ENCODE measurements around the gene OOSP1.
"Not testable (repeated sequence)": the region's sequence is repeated elsewhere in the genome, so short reads cannot be mapped to it uniquely, and the experiment has no call there.

The OOSP1 gene

DNA sequence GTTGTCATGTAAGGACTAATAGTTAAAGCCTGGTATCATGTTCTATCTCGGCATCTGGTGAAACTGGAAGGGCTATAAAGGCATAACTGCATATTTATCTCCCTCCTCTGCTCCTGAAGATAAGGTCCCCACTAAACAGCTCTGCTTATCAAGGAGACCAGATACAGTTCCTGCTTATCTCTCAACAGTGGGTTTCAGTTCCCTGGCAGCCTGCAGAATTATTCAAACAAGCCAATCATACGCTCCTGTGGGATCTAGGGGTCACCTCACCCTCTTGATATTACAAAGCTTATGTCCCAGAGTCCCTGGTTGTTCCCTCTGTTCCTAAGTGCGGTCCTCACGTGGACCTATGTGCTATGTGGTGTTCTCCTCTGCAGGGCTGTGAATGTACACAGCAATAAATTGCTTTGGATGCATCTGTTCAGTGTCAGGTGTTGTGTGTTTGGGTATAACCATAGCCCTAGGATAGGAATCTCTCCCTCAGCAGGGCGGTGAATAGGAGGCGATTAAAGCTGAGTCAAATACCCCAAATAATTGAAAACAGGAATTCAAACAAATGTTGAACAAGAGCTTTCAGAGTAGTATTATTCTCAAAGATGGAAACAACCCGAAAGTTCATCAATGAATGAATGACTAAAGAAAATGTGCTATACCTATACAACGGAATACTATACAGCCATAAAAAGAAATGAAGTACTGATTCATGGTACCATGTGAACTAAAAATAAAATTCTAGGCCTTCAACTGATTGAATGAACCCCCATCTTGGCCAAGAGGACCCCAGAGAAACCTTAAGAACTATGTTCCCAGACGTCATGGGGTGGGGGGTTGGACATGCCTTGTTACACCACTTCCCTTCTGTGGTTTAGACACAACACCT is 22.5 kb downstream of the OOSP1 start:
- no peak for DNase-seq (ENCODE audit: low read depth)

DNA sequence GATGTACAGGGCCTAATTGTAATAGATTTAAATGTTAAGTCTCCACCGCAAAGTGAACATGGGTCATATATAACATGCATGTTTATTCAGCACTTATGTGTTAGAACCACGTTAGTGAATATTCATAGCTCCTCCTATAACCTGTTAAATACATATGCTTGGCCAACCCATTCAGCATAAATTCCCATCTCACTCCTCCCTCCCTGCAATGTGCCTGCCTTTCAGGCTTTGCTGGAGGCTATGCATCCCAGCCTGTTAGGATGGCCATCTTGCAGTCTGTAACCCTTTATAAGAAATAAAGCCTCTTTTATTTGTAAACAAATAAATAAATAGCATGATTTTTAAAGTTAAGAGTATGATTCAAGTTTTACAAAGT is 23.9 kb downstream of the OOSP1 start:
- no peak for DNase-seq (ENCODE audit: low read depth)

- no peak for DNase-seq (ENCODE audit: low read depth)
Observed at GRCh38 chr11:59963733-59964132, 25.5 kb downstream of the OOSP1 start, which contains the start of gene OOSP4A. TSS of gene OOSP4A (plus strand) at chr11:59964033. CDS start at chr11:59964033, 0 bp downstream.

DNA sequence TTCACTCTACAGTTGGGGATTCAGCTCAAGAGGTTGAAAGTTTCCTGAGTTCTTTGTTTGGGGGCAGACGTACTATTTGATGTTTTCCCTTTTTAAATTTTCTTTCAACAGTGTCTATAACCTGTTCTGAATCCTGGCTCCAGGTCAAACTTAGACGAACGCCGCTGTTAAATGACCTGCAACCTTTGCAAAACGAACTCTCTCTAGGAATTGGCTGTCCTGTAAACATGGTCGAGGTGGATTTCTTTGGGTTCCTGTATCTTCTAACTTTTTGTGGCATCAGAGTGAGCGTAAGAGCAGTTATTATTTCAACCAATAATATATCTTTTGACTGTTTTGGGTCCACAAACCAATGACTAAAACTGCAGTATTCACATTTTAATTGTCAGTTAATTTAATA is 27.2 kb downstream of the OOSP1 start:
- no peak for DNase-seq (ENCODE audit: low read depth)

- DNase-seq (ENCODE audit: low read depth), result no peak
Observed at GRCh38 chr11:59966201-59966600, 28.0 kb downstream of the OOSP1 start.

- DNase-seq (ENCODE audit: low read depth), result no peak
Observed at GRCh38 chr11:59967677-59968394, 29.6 kb downstream of the OOSP1 start.

DNA sequence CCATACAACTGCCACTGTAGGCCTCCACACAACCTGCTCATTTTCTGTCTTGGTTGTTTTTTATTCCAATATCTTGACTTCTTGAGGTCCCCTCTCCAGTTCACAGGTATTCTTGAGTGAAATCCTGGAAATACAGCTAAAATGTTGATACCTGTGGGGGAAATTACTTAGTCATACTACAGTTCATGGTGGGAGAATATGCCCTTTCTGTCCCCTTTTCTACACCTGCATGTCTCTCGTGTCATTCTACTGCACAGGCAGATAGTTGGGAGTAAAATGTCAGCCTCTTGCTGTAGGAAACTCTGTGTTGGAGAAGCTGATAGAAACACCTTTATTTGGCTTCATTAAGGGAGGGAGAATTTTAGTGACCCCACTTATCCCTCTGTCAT is 30.2 kb downstream of the OOSP1 start:
- DNase-seq (ENCODE audit: low read depth), result no peak

DNA sequence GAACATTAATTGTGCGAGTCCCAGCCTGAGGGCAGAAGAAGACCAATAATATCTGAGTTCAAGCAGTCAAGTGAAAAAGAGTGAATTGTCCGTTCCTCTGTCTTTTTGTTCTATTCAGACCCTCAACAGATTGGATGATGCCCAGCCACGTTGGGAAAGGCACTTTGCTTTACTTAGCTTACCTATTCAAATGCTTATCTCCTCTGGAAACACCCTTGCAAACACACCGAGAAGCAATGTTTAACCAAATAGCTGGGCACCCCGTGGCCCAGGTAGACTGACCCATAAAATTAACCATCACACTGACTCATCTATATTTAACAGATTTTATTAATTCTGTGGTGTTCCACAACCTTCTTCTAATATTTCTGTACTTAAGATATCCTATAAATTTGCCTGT is 34.9 kb downstream of the OOSP1 start:
- DNase-seq (ENCODE audit: low read depth), result no peak

DNA sequence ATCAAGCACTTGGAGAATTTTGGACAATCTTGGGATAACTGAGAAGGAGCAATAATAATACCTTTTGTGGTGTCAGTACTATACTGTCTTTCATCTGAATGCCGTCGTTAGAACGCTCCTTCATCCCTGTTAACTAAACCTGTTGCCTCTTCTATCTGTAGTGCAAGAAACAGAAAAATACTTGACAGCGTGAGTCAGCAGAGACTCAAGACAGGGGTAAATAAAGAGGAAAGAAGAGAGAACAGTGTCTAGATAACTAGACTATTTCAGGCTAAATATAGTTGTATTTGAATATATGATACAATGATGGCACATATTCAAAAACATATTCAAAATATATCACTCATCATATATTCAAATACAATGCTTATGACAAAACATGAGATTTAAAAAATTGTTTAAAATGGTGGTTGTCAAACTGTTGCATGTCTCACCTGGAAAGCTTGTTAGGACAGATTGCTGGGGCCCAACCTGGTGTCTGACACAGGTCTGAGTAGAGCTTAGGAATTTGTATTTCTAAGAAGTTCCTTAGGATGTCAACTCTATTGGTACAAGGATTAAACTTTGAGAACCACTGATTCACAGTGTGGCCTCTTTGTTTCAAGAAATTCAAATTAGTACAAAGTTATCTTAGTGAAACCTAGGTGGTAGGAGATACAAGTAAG is 43.0 kb downstream of the OOSP1 start:
- DNase-seq (ENCODE audit: low read depth), result no peak

DNA sequence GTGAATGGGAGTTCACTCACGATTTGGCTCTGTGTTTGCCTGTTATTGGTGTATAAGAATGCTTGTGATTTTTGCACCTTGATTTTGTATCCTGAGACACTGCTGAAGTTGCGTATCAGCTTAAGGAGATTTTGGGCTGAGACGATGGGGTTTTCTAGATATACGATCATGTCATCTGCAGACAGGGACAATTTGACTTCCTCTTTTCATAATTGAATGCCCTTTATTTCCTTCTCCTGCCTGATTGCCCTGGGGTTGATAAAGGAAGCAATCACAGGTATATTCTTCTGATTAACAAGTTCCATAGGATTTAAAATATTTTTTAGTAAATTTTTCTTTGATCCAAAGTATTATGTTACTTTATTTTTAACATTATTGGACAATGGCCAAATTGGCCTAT is 43.8 kb downstream of the OOSP1 start:
- not testable (repeated sequence) for DNase-seq (ENCODE audit: low read depth)

GRCh38 chr11:59983212-59983611 is 45.0 kb downstream of the OOSP1 start:
- no peak for DNase-seq (ENCODE audit: low read depth)

DNA sequence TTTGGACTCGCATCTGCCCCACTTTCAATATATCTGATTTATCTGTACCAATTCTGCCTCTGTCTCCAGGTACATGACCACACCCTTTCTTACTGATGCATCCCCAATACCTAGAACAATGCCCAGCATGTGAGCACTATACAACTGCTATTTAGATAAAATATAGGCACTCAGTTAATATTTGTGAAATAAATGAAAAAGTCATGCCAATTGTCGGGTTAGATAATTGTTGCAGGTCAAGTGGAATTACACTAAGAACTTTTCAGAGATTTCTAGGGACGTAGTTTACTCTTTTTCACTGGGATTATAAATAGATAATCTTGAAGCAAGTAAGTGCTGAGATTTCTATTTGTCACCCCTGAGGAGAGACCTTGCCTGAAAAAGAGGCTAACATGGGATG is 46.1 kb downstream of the OOSP1 start:
- no peak for DNase-seq (ENCODE audit: low read depth)

GRCh38 chr11:59990421-59990820 is 52.2 kb downstream of the OOSP1 start:
- DNase-seq (ENCODE audit: low read depth), result no peak

DNA sequence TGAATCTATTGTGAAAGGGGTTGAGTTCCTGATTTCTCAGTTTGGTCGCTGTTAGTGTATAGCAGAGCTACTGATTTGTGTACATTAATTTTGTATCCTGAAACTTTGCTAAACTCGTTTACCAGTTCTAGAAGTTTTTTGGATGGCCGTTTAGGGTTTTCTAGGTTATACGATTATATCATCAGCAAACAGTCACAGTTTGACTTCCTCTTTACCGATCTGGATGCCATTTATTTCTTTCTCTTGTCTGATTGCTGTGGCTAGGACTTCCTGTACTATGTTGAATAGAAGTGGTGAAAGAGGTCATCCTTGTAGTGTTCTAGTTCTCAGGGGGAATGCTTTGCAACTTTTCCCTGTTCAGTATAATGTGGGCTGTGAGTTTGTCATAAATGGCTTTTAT is 54.2 kb downstream of the OOSP1 start:
- DNase-seq (ENCODE audit: low read depth), result no peak

- peak; percentile 48 for DNase-seq (ENCODE audit: low read depth)
Observed at GRCh38 chr11:59997800-59998199, 59.6 kb downstream of the OOSP1 start.

DNA sequence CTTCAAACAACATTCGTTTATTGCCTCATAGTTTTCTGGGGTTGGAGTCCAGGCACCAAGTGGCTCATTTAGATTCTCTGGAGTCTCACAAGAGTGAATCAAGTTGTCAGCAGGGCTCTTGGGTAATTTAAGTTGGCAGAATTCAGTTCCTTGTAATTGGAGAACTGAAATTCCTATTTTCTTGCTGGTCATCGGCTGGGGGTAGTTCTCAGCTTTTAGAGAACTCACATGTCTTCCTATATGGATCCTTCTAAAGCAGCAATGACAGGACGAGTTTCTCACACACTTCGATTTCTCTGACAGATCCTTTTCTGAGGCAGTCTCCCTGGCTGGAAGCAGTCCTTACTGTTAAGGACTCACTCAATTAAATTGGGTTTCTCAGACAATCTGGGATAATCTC is 61.5 kb downstream of the OOSP1 start:
- DNase-seq (ENCODE audit: low read depth), result no peak

- DNase-seq (ENCODE audit: low read depth), result no peak
Observed at GRCh38 chr11:60003729-60004128, 65.5 kb downstream of the OOSP1 start.

DNA sequence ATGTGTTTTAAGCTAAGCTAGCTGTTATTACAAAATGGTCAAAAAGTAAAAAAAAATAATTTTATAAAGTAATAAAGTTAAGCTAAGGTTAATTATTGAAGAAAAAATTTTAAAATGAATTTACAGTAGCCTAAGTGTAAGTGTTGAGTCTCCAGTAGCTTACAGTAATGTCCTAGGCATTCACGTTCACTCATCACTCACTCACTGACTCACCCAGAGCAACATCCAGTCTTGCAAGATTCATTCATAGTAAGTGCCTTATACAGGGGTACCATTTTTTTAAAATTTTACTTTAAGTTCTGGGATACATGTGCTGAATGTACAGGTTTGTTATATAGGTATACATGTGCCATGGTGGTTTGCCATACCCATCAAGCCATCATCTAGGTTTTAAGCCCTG is 67.1 kb downstream of the OOSP1 start:
- peak; percentile 76 for DNase-seq (ENCODE audit: low read depth)
